Measurements from ENCODE around the gene CLCN6. TPM values are rescaled to one million over a fixed set of nuclear protein-coding genes. Genes with fewer than 3 reads are reported as not detected.

CLCN6 gene
- total and polyA plus RNA-seq, 2 of the 13 experiments (the other 11 are each of a cell fraction or from before 2014, with no cell fraction given) = 14.9 to 19.3 TPM

DNA sequence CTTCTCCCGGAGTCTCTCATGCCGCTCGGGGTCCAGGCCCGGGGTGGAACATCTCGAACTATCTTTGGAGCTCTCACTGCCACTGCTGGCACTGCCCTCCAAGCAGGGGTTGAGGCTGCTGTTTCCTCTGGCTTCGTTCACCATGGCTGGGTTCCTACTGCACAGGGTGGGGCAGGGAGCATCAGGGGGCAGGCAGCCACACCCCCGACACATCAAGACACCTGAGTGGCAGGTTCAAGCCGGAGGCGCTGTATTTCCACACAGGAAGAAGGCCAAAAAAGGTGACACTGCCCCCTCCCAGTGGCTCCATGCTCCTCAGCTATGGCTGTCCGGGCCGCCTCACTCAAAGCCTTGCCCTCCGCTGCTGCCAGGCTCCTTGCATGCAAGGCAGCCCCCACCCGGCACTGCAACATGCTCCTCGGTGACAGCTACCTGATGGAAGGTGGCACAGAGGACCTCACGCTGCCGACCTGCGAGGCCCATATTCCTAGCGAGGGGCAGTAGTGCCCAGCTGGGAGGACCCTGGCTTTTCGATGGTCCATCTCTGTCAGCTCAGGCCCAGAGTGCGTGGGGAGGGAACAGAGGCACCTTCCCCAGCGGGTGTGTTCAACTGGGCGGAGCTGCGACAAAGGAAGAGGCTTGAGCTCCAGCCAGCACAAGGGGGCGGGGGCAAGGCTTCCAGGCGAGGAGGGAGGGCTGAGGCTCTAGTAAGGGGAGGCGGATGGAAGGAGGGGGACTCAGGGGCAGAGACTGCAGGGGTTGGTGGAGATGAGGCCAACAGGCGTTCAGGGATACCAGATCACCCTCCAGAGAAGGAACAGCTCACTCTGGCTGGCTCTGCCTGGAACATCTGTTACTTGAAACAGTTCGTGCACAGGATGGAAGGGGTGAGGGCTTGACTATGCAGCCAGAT, 2.8 kb upstream of the CLCN6 start (continued):
- TF ChIP-seq, protein P1, sequence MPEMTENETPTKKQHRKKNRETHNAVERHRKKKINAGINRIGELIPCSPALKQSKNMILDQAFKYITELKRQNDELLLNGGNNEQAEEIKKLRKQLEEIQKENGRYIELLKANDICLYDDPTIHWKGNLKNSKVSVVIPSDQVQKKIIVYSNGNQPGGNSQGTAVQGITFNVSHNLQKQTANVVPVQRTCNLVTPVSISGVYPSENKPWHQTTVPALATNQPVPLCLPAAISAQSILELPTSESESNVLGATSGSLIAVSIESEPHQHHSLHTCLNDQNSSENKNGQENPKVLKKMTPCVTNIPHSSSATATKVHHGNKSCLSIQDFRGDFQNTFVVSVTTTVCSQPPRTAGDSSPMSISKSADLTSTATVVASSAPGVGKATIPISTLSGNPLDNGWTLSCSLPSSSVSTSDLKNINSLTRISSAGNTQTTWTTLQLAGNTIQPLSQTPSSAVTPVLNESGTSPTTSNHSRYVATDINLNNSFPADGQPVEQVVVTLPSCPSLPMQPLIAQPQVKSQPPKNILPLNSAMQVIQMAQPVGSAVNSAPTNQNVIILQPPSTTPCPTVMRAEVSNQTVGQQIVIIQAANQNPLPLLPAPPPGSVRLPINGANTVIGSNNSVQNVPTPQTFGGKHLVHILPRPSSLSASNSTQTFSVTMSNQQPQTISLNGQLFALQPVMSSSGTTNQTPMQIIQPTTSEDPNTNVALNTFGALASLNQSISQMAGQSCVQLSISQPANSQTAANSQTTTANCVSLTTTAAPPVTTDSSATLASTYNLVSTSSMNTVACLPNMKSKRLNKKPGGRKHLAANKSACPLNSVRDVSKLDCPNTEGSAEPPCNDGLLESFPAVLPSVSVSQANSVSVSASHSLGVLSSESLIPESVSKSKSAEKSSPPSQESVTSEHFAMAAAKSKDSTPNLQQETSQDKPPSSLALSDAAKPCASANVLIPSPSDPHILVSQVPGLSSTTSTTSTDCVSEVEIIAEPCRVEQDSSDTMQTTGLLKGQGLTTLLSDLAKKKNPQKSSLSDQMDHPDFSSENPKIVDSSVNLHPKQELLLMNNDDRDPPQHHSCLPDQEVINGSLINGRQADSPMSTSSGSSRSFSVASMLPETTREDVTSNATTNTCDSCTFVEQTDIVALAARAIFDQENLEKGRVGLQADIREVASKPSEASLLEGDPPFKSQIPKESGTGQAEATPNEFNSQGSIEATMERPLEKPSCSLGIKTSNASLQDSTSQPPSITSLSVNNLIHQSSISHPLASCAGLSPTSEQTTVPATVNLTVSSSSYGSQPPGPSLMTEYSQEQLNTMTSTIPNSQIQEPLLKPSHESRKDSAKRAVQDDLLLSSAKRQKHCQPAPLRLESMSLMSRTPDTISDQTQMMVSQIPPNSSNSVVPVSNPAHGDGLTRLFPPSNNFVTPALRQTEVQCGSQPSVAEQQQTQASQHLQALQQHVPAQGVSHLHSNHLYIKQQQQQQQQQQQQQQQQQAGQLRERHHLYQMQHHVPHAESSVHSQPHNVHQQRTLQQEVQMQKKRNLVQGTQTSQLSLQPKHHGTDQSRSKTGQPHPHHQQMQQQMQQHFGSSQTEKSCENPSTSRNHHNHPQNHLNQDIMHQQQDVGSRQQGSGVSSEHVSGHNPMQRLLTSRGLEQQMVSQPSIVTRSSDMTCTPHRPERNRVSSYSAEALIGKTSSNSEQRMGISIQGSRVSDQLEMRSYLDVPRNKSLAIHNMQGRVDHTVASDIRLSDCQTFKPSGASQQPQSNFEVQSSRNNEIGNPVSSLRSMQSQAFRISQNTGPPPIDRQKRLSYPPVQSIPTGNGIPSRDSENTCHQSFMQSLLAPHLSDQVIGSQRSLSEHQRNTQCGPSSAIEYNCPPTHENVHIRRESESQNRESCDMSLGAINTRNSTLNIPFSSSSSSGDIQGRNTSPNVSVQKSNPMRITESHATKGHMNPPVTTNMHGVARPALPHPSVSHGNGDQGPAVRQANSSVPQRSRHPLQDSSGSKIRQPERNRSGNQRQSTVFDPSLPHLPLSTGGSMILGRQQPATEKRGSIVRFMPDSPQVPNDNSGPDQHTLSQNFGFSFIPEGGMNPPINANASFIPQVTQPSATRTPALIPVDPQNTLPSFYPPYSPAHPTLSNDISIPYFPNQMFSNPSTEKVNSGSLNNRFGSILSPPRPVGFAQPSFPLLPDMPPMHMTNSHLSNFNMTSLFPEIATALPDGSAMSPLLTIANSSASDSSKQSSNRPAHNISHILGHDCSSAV (CRISPR knock-in tag; IDR thresholded peaks at IDR 0.05; ENCODE audit: borderline replicate concordance) = no peak
- TF ChIP-seq ZSCAN22 (CRISPR knock-in tag; IDR thresholded peaks at IDR 0.05) (no peak), ZNF510 (CRISPR knock-in tag; IDR thresholded peaks at IDR 0.05; ENCODE audit: low read depth) (no peak), ELF4 (CRISPR knock-in tag; IDR thresholded peaks at IDR 0.05; ENCODE audit: borderline replicate concordance) (no peak), EHMT2 (IDR thresholded peaks at IDR 0.05; ENCODE audit: borderline replicate concordance, low read depth, low read length) (no peak)

All from HepG2 (cell line).